DMS 273 (cell line): ENCODE measurements around the gene CAPN11.
"Not testable (repeated sequence)": the region's sequence is repeated elsewhere in the genome, so short reads cannot be mapped to it uniquely, and the experiment has no call there.

Source experiments
- DNase-seq: peaks from one replicate; lab custom pipeline; 2025; ENCODE audit not compliant: unreplicated experiment; lab: John Stamatoyannopoulos, UW

Gene CAPN11

DNA sequence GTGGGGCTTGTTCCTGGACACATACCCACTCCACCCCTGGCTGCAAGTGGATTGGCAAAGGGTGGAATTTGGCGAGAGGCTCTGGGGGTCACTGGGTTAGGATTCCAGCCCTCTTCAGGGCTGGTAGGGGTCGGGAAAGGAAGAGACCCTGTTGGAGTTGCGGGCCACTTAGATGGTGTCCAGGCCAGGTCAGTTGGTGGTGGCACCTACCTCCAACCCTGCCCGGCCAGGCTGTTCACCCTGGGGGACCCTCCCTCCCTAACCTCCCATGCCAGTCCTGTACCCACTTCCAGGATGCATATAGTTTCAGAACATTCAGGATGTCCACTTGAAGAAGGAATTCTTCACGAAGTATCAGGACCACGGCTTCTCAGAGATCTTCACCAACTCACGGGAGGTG lies 21.0 kb downstream of the CAPN11 start:
- DNase-seq = no peak

DNA sequence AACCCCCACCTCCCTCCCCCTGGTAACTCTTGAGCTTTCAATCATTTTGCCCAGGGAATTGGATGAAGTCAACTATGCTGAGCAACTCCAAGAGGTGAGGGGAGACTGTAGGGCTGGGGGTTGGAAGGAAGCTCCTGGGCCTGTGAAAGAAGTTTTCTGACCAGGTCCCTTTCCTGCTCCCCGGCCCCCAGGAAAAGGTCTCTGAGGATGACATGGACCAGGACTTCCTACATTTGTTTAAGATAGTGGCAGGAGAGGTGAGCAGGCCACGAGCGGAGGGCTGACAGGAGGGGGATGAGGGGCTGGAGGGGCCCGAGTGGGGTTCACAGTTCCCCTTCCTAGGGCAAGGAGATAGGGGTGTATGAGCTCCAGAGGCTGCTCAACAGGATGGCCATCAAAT lies 21.8 kb downstream of the CAPN11 start:
- no peak for DNase-seq

DNA sequence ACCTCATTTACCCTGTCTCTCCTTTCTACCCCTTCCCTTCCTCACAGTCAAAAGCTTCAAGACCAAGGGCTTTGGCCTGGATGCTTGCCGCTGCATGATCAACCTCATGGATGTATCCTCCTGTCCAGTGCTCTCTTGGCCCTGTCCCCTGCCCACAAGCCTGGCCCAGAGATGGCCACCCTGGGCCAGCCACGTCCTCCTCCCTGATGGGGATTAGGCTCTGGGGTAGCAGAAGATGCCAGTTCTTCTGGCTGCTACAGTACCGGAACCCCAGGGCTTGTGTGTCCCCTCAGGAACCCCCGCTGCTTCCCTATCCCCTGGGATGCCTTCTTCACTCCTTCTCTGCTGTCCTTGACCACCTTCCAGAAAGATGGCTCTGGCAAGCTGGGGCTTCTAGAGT lies 22.3 kb downstream of the CAPN11 start:
- no peak for DNase-seq

DNA sequence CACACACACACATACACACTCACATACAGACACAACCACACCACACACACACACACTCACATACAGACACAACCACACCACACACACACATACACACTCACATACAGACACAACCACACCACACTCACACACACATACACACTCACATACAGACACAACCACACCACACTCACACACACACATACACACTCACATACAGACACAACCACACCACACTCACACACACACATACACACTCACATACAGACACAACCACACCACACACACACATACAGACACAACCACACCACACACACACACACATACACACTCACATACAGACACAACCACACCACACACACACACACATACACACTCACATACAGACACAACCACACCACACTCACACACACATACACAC lies 23.2 kb downstream of the CAPN11 start:
- DNase-seq = not testable (repeated sequence)

DNA sequence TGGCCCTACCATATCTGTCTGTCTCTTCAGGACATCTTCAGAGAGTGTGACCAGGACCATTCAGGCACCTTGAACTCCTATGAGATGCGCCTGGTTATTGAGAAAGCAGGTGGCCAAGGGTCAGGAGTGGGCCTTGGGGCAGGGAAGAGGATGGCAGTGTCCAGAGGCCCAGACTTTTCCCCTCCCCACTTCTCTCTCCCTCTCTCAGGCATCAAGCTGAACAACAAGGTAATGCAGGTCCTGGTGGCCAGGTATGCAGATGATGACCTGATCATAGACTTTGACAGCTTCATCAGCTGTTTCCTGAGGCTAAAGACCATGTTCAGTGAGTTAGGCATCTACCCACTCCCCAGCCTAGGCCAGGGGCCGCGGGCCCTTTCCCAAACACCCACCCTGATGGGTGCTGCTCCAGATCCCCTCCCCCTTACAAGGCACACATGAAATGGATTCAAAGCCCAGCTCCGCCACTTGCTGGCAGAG lies 24.3 kb downstream of the CAPN11 start:
- no peak for DNase-seq

DNA sequence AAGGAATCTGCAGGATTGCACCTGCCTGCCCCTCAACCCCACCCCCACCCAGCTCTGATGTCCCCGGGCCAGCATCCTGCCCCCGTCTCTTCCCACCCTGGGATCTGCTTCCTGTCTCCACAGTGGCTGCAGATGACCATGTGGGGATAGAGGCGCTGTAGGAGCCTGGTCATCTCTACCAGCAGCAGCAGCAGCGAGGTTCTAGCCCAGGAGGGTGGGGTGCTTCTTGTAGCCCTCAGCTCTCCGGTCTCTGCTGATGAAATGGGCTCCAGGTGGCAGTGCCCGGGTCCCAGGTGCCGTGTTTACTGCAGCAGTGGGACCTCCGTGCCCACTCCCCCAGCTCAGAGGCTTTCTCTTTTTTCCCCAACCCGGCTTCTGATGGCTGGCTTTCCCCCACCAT lies 25.2 kb downstream of the CAPN11 start:
- DNase-seq = no peak

DNA sequence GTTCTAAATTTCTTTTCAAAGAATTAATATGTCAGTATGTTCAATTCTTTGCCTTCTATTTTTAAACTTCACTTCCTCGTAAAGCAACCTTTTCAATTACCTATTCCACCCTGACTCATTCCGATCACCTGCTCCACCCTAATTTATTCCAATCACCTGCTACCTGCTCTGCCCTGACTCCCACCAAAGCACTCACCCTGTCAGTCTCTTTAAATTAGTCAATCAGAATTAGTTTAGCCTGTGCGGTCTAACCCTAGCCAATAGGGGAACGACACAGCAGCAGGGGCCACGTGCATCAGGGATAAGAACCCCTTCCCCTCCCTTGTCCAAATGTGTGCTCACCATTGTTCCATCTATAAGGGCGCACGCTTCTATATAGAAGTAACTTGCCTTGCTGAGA lies 26.7 kb downstream of the CAPN11 start:
- DNase-seq = not testable (repeated sequence)

DNA sequence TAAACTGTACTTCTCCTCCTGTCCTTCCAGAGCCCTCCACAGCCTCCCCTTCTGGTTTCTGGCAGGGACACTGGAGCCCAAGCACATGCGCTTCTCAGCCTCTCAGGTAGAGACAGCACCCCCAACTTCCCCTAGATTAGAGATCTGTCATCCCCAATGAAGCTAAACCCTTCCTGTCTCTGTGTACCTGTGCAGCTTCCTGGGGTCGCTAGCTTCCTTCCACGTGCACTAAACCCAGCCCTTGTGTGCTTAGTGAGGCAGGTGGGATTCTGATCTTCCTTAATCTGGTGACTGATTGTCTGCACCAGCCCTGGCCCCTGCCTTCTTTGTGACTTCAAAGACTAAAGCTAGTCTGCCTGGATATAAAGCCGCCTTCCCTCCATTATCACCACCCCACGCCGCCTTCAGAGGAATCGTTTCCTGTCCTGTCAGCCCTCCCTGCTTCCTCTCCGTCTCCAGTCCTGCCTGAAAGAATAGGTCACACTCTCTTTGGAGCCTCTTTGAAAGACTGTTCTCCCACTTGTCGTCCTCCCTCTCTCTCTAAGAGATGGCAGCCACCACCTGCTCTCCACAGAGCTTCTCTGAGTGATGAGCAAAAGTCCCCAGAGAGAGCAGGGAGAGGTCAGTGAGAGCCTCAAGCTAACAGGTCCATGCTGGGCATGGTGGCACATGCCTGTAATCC lies 27.5 kb downstream of the CAPN11 start:
- DNase-seq = no peak

DNA sequence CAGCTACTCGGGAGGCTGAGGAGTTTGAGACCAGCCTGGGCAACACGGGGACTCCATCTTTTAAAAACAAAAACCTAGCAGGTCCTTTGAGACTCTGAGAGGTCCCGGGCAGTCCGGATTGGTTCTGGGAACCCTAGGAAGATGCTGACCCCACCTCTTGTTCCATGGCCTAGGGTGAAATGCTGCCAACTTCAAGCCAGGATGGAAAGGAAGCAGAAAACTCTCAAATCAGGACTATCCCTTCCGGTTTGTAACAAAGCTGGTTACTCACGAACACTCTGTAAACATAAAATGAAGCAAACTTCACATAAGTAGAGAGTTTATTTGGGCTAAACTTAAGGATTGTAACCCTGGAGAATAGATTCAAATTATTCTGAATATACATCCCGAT lies 28.0 kb downstream of the CAPN11 start:
- DNase-seq = no peak

DNA sequence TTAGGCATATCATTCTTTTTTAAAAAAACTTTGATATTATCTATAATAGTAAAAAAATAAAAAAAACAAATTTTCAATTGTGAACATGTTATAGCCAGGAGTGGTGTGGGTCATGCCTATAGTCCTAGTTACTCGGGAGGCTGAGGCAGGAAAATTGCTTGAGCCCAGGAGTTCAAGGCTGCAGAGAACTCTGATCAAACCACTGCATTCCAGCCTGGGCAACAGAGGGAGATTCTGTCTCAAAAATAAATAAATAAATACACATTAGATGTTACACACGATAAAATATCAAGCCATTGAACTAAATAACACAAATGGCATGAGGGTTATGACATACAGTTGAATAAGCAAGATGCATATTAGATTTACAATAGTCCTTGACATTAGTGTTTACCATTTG lies 30.2 kb downstream of the CAPN11 start:
- DNase-seq = no peak

DNA sequence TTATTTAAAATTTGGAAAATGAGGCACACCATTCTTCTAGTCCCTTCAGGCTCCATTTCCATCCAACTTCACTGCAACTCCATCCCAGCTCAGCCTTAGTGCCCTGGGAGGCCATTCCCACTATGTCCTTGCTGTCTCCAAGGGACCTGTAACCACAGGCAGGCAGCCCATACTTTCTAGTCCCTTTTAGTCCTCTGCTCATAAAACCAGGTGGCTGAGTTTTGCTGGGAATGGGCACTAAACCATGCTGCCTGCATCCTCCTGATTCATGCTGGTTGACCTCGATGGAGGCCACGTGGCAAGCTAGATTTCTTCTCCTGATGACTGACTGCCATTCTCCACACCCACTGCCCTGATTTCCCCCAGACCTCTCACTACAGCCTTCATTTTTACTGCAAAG lies 30.6 kb downstream of the CAPN11 start:
- no peak for DNase-seq

DNA sequence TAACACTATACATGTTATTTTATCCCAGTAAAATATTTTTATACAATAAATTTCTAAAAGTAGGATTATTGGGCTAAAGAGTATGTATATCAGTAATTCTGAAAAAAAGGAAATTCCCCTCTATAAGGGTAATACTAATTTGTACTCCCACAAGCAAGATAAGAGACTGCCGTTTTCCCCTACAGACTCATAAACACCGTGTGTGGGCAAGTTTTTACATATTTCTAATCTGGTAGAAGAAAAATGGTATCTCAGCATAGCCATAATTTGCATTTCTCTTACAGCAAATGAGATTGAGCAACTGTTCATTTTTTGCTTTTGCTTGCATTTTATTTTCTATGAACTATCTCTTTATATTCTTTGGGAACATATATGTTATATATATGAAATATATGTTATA lies 32.1 kb downstream of the CAPN11 start:
- DNase-seq = no peak

DNA sequence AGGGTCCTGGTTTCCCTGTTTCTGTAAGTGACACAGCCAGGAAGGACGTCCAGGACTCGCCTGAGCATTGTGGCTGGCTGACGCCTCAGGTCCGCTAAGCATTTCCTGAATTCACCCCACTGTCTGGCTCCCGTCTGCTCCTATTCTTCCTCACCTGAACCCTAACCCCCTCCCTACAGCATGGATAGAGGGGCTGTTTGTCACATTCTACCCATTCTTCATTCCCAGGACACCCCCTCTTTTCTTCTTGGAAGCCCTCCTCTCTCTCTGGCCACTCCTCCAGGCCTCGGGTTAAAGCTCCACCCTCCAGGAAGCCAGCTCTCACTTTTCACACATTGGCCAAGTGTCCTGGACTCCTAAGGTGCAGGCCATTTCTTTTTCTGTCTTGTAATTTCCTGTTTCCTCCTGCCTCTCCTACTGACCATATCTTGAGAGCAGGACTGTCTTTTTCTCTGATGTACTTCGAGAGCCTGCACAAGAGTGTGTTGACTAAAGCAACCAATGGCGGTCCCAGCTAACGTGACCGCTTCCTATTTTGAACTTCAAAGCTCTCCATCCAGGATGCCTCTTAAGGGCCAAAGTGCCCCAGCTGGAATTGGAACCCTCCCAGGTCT lies 33.9 kb downstream of the CAPN11 start:
- no peak for DNase-seq

DNA sequence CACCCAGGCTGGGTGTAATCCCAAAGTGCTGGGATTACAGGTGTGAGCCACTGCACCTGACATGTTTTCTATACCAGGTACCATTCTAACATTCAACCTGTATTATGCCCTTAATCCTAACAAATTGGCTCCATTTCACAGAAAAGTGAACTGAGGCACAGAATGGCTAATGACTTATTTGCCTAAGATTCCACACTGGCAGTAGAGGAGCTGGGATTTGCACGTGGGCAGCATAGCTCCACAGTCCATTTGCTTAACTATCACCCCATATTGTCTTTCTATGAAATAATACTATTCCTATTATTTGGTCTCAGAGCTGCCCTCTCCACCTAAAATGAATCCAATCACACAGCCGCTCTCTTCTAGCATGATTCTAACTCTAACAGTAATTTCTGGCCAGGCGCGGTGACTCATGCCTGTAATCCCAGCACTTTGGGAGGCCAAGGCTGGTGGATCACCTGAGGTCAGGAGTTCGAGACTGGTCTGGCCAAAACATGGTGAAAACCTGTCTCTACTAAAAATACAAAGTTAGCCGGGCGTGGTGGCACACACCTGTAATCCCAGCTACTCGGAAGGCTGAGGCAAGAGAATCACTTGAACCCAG lies 34.8 kb downstream of the CAPN11 start:
- DNase-seq = no peak

DNA sequence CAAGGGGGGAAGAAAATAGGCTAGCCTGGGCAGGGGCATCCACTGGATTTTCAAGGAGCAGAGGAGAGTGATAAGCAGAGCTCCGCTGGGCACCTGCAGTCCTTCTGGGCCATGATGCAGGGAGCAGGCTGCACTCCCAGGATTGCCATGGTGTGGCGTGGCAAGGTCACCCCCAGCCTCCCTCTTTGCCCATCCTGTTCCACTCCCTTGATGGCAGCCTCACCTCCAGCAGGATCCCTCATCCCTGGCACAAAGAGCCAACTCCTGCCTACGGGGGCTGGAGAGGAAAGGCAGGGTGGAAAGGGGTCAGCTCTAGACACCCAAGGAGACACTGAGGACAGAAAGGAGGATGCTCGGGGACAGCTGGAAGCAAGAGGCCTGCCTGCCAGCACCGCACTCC lies 35.7 kb downstream of the CAPN11 start:
- DNase-seq = no peak

DNA sequence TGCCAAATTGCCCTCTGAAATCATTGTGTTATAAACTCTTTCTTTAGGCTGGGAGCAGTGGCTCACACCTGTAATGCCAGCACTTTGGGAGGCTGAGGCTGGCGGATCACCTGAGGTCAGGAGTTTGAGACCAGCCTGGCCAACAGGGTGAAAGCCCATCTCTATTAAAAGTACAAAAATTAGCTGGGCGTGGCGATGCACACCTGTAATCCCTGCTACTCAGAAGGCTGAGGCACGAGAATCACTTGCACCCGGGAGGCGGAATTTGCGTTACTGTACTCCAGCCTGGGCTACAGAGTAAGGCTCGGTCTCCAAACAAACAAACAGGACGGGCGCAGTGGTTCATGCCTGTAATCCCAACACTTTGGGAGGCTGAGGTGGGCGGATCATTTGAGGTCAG lies 37.7 kb downstream of the CAPN11 start:
- not testable (repeated sequence) for DNase-seq

DNA sequence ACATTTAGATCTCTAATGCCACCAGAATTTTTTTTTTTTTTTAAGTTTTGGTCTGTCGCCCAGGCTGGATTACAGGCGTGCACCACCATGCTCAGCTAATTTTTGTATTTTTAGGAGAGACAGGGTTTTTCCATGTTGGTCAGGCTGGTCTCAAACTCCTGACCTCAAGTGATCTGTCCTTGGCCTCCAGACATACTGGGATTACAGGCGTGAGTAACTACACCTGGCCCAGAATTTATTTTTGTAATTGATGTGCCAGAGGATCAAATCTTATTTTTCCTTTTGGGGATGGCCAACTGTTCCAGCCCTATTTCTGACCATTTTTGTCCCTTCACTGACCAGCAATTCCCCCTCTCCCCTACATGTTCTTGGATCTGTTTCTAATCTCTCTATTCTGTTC lies 40.1 kb downstream of the CAPN11 start:
- no peak for DNase-seq

DNA sequence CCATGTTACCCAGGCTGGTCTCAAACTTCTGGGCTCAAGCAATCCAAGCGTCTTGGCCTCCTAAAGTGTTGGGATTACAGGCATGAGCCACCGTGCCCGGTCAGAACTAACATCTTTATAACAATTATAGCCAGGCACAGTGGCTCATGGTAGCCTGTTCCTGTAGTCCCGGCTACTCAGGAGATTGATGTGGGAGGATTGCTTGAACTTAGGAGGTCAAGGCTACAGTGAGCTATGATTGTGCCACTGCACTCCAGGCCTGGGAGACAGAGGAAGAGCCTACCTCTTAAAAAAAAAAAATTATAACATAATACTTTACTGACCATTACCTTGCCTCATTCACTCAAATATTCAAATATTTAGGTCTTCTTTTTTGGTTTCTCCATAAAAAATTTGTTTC lies 41.3 kb downstream of the CAPN11 start:
- no peak for DNase-seq

DNA sequence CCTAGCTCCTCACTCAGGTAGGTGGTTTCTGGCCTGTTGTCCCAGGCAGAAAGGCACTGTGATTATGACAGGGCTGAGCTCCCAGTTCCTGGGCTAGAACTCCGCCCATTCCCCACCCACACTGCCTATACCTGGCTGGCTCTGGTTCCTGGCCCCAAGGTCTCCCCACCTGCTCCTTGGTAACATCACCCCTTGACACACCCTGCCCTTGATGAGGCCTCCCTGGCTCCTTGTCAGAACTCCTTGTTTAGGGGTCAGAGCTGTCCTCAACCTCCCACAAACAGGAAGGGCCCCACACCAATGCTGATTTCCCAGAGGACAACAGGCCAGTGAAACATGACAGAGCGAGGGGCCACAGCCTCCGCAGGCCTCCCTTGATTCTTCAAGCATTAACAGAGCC lies 42.6 kb downstream of the CAPN11 start:
- DNase-seq = no peak

DNA sequence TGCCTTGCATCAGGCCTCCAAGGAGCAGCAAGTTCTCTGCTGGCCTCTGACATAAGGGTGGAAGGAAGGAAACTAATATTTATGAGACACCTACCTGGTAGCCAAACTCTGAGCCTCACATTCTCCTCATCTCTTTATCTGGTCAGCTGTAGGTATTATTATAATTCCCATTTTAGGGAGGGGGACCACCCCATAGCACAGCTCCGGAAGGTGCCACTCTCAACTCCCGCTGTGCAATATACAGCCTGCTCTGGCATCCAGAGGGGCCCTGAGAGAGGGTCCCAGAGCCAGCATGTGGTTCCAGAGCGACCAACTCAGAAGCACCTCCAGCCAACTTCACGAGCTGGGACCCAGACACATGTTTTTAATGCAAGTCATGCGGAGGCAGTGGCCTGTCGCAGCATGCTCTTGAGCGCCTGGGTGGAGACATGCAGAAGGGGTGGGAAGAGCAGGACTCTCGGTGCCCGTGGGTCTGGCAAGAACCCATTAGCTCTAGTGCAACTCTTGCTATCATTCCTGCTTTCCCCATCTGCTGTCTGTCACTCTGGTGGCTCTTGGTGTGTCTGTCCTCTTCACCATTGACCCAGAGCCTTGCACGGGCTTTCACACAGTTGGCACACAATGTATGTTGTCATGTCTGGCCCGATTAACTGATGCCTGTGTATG lies 43.2 kb downstream of the CAPN11 start:
- DNase-seq = peak; percentile 28

DNA sequence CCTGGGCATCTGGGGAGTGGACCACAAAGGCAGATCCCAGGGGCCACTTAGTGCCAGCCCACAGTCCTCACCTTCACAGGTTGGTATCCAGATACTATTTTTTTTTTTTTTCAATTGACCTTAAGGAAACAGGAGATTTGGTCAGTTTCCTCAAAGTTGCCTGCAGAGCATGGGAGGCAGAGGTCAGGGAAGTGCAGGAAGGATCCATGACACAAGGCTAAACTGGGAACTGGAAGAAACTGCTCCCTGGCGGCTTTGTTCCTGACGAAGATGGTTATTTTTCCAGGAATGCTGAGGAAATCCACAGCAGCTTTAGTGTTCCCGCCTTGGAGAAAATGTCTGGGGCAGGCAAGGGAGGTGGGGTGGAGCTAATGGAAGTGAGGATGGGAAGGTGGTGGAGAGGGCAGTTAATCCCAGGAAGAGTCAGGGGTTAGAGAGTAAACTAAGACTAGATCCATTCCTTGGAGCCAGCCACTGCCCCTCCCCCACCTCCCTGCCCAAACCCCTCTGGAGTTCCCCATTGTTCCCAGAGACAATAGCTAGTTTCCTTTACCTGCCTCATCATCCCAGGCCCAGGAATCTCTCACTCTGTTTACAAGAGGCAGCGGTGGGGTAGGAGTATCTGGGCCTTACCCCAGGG lies 43.8 kb downstream of the CAPN11 start:
- no peak for DNase-seq
